ENCODE measurements around the gene DPEP1.

DNA sequence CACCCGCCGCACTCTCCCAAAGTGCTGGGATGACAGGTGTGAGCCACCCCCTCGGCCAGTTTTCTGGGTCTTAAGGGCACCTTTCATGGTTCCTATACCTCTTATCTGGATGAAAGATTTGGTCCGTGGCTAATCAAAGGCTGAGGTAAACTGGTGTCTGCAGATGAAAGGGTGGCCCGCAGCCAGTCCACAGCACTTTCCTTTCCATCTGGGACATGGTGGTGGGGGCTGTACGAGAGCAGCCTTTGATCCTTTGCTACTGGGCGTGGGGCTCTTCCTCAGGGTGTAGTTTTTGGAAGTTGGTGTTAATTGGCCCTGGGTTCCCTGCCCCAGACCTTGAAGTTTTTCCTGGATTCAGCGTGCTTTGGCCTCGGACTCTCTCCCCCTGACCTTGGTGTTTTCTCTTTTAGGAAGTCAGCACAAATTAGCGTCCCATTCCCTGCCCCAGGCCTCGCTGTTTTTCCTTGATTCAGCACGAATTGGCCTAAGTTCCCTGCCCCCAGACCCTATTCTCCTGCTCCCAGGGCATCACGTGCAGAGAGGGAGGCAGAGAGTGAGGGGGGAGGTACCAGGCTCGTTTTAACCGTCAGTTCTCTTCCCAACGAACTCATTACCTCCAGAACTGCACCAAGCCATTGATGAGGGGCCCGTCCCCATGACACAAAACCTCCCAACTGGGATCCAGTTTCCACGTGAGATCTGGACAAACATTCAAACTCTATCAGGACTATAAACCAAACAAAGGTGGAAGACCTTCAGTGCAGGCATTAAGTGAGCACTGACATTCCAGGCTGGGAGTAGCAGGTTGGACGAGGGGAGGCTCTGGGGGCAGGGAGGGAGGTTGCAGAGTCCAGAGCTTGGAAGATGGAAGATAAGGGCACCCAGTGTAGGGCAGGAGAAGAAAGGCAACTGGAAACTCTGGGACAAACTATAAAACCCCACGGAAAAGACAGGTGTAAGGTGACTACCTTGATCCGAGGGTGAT, 11.6 kb downstream of the DPEP1 start:
- TF ChIP-seq, protein P1, sequence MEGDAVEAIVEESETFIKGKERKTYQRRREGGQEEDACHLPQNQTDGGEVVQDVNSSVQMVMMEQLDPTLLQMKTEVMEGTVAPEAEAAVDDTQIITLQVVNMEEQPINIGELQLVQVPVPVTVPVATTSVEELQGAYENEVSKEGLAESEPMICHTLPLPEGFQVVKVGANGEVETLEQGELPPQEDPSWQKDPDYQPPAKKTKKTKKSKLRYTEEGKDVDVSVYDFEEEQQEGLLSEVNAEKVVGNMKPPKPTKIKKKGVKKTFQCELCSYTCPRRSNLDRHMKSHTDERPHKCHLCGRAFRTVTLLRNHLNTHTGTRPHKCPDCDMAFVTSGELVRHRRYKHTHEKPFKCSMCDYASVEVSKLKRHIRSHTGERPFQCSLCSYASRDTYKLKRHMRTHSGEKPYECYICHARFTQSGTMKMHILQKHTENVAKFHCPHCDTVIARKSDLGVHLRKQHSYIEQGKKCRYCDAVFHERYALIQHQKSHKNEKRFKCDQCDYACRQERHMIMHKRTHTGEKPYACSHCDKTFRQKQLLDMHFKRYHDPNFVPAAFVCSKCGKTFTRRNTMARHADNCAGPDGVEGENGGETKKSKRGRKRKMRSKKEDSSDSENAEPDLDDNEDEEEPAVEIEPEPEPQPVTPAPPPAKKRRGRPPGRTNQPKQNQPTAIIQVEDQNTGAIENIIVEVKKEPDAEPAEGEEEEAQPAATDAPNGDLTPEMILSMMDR (IDR thresholded peaks at IDR 0.05), result no peak
- no peak for TF ChIP-seq EZH2 (IDR thresholded peaks at IDR 0.05; ENCODE audit: borderline replicate concordance, insufficient read depth, low read depth, low read length, poor library complexity, severe bottlenecking)
